Islet of Langerhans (tissue), 1 donor: Measurements from ENCODE around the gene FAM161A.
"Not testable (repeated sequence)": the region's sequence is repeated elsewhere in the genome, so short reads cannot be mapped to it uniquely, and the experiment has no call there.

Source experiments
- FAIRE-seq: peaks from one replicate; lab custom pipeline; 2011; peaks lifted over from hg19 to GRCh38; lab: Jason Lieb, UNC

FAM161A gene

DNA sequence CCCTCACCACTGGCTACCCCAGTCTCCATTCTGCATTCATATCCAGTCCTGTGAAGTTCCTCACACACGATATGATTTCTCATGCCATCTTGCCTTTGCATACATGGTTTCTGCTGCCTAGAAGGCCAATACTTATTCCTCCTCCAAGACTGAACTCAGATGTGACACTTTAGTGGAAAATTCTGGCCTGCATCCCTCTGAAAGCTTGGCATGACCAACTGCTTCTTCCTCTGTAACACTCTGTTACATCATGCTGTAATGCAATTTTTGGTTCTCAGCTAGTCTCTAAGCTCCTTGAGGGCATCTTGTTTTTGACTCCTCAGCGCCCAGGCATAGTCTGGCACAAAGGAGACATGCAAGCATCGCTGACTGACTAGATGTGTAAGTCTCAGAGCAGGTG, 12.6 kb downstream of the FAM161A start:
- no peak for FAIRE-seq

DNA sequence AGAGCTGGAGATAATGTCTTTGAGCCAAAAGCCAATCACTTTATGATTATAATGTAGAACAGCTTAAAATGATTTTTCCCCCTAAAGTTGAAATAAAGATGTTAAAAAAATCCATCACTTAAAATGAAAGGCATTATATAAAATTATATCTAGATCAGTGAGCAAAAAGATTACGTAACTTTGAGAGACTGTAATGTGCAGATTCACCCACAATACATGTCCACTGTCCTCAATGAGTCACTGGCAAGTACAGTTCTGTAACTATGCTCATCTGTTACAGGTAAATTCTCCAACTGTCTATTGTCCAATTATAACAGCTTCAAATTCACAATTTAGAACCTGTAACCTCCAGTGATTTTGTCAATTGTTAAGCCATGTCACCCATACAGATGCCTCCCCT, 19.0 kb downstream of the FAM161A start:
- no peak for FAIRE-seq

- FAIRE-seq = no peak
Observed at GRCh38 chr2:61833971-61834370, 19.9 kb downstream of the FAM161A start.

DNA sequence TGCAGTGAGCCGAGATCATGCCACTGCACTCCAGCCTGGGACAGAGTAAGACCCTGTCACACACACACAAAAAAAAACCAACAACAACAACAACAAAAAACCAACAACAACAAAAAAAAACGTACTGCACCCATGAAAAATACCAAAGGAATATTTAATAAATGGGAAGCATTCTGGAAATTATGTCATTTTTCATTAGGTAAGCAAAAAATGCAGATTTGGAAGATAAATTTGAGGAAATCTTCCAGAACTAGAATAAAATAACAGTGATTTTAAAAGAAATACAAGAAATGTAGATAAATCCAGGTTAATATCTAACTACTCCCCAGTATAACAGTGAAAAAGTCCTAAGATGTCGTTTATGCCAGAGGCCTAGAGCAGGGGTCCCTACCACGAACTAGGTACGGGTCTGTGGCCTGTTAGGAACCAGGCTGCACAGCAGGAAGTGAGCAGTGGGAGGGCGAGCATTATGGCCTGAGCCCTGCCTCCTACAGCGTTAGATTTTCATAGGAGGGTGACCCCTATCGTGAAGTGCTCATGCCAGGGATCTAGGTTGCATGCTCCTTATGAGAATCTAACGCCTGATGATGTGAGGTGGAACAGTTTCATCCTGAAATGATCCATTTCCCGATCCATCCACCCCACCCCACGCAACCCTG, 21.5 kb downstream of the FAM161A start:
- no peak for FAIRE-seq

DNA sequence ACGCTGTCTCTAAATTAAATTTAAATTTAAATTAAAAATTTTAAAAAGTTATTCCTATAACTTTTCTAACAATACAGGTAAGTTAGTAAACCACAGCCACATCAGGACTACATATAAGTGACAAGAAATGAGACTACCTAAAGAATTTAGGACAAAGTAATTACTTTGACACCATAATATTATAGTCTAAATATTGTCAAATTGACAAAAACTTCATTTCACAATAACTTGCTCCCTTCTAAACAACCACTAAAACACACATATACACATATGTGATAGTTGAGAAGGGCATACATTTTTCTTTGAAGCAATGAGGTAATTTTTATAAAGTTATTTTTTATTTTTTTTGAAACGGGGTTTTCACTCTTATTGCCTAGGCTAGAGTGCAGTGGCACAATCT, 31.6 kb downstream of the FAM161A start:
- FAIRE-seq = no peak

GRCh38 chr2:61816480-61817355, 37.1 kb downstream of the FAM161A start:
- FAIRE-seq = no peak

DNA sequence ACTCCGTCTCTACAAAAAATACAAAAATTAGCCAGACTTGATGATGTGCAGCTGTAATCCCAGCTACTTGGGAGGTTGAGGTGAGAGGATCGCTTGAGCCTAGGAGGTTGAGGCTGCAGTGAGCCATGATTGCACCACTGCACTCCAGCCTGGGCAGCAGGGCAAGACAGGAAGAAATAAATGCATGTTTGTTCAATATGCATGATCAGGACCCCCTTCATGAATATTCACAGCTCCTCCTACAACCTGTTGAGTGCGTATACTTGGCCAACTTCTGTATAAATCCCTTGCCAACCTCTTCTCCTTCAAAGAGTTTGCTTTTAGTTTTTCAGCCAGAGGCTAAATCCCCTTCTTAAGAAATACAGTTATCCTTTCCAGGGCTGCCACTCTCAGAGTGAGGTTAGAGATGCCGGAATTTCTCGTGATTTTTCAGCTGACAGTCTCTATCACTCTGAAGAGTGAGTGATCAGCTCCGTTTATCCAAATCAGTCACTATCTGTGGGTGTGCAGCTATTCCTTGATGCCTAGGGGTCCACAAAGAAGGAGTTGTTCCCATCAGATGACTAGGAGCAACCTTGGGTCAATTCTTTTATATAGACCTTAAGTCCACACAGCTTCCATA, 39.2 kb downstream of the FAM161A start:
- FAIRE-seq = no peak

- not testable (repeated sequence) for FAIRE-seq
Observed at GRCh38 chr2:61813314-61813713, 40.5 kb downstream of the FAM161A start.

- FAIRE-seq = no peak
Observed at GRCh38 chr2:61811821-61812220, 42.0 kb downstream of the FAM161A start.

DNA sequence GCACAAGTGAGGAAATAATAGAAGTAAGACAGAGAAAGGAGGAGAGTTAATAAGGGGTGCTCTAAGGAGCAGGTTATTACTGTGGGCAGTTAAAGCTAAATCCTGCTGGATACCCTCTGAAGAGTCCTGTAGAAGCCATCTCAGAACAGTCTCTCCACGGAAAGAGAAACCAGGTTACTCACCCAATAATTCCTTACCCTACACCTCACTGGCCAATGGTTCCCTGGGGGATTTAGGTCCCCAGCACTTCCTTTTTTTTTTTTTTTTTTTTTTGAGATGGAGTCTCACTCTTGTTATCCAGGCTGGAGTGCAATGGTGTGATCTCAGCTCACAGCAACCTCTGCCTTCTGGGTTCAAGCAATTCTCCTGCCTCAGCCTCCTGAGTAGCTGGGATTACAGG, 43.7 kb downstream of the FAM161A start:
- FAIRE-seq = not testable (repeated sequence)

GRCh38 chr2:61808693-61809092, 45.2 kb downstream of the FAM161A start:
- FAIRE-seq = not testable (repeated sequence)

- no peak for FAIRE-seq
Observed at GRCh38 chr2:61807036-61807757, 46.7 kb downstream of the FAM161A start.

DNA sequence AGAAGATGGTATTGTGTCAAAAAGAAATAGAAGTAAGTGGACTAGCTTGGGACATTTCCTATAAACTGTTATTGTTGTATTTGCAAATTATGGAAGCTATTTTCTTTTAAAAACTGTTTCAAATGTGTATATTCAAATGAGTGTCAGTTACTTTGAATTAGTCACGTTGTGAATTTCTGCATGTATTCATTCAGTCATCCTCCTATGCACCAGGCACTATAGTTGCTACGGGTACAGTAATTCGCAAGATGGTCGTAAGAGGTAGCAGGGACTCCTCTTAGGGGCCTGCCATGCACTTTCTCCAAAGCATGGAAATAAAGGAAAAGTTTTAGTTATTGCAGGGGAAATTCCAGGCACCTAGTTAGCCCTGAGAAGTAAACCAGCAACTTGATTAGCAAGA, 51.3 kb downstream of the FAM161A start:
- no peak for FAIRE-seq

DNA sequence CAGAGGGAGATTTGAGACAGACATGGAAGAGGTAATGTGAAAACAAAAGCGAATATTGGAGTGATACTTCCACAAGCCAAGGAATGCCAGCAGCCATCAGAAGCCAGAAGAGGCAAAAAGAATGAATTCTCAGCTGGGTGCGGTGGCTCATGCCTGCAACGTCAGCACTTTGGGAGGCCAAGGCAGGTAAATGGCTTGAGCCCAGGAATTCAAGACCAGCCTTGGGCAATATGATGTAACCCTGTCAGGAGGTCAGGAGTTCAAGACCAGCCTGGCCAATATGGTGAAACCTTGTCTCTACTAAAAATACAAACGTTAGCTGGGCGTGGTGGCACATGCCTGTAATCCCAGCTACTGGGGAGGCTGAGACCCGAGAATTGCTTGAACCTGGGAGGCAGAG, 54.8 kb downstream of the FAM161A start:
- no peak for FAIRE-seq

DNA sequence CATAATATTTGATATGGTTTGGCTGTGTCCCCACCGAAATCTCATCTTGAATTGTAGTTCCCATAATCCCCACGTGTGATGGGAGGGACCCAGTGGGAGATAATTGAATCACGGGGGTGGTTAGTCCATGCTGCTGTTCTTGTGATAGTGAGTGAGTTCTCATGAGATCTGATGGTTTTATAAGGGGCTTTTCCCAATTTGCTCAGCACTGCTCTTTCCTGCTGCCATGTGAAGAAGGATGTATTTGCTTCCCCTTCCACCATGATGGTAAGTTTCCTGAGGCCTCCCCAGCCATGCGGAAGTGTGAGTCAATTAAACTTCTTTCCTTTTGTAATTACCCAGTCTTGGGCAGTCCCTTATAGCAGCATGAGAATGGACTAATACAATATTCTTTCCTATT, 56.4 kb downstream of the FAM161A start:
- FAIRE-seq = not testable (repeated sequence)

- FAIRE-seq = no peak
Observed at GRCh38 chr2:61795408-61795807, 58.5 kb downstream of the FAM161A start.

DNA sequence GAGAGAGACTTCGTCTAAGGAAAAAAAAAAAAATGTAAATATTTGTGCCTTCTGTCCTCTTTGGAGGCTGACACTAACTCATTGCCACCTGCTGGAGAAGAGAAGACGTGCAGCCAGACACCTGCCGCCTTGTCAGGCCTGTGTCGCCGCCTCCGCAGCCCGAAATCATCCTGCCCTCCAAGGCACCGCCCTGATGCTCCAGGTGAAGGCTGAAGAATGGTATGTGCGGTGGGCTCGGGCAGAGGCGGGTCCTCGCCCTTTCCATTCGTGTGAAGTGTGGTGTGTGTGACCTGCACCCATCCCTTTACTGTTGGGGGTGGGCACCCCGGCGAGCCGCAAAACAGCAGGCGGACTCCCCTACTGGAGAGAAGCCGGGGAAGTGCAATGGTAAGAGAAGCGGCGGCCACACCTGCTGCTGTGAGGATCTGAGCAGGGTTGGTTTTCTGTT, 60.4 kb downstream of the FAM161A start:
- no peak for FAIRE-seq

- no peak for FAIRE-seq
Observed at GRCh38 chr2:61792355-61792890, 61.4 kb downstream of the FAM161A start.

DNA sequence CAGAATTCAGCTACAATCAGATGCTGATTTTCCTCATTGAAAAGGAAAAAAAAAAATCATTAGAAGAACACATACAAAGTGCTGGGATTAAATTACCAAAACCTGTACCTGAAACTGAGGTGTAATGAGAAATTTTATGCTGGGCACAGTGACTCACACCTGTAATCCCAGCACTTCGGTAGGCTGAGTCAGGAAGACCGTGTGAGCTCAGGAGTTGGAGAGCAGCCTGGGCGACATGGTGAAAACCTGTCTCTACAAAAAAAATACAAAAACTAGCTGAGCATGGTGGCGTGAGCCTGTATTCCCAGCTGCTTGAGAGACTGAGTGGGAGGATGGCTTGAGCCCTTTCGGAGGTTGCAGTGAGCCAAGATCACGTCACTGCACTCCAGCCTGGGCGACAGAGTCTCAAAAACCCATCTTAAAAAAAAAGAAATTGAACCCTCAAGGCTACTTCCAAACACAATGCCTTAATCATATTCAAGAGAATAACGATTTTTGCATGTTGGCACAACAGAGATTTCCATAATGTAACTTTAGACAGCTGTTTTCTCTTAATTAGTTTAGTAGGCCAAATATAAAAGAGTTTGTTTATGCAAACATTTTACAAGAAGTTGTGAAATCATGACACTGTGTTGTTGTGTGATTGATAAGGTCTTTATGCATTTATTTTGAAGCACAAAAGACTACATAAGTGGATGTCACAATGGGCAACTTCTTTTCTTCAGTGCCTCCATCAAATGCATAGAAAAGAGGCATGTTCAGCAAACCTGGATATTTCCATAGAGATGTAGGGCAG, 63.9 kb downstream of the FAM161A start:
- FAIRE-seq = no peak

DNA sequence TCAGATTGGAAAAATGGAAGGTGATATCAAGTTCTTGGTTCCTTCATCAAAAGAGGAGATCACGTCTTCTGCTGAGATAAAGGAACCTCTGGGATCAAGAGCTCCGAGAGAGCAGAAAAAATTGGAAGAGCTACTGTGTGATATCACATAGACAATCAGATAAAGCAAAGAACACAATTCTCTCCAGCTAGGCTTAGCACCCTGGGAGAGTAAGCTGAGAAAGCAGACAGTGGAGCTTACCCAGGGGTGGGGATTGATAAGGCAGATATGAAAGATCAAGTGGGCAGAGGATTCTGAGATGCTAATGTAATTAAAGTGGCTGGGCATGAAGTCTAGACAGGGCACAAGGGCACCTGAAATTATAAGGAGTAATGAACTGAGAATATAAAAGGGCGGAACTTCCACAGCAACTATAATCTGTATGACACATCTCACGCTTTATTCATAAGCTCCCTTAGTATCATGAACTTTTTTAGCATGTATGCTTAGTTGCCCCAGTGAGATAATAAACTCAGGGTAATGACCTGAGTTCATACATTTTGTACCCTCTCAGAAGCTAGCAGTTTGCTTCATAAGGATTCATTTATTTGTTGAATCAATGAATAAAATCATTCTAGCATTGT, 65.8 kb downstream of the FAM161A start:
- FAIRE-seq = no peak

DNA sequence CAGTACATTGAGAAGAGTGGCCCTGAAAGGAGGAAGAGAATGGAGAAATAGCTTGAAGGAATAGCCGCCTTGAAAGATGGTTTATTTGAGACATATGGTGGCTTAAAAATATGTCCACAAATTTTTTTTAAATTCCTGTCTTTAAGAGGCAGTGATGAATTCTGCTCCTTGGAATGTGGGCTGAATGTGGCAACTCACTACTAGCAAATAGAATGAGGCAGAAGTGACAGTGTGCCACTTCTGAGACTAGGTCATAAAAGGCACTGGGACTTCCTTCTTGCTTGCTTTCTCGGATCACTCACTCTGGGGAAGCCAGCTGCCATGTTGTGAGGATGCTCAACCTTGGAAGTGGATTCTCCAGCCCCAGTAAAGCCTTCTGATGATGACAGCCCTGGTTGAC, 67.0 kb downstream of the FAM161A start:
- no peak for FAIRE-seq
